Posterior vena cava (tissue), 2 donors: Measurements from ENCODE around the gene RFPL2. TPM values are rescaled to one million over a fixed set of nuclear protein-coding genes. Genes with fewer than 3 reads are reported as not detected.
"Not testable (repeated sequence)": the region's sequence is repeated elsewhere in the genome, so short reads cannot be mapped to it uniquely, and the experiment has no call there.

Experiments
- DNase-seq: peaks from one replicate; pipeline ENCODE4 v3.0.0-alpha.2; 2020; ENCODE audit warnings: low spot score
- intact Hi-C, 2 donors: fragments of 100-400 bp; cut with DNase I; formaldehyde crosslinking; loops; one replicate each; pipeline versions ENCODE4 v1.14.1 to v1.14.2; 2022 to 2023
- total RNA-seq, 2 donors: library from RNA; stranded (reverse); fragmentation: NEBNext Ultra II Directional; extraction: Animal tissue kit (Norgen Biotek cat#: 25700); gene quantifications; one replicate each; pipeline ENCODE4 v1.2.1, GENCODE V29; 2021
- donor health status: DM: yes; HTN: yes; CAD: no.
- donor health status: DM: yes; HTN: yes; CAD: no.

Gene RFPL2
- total RNA-seq, 2 donors from 2014 or later, result not detected

DNA sequence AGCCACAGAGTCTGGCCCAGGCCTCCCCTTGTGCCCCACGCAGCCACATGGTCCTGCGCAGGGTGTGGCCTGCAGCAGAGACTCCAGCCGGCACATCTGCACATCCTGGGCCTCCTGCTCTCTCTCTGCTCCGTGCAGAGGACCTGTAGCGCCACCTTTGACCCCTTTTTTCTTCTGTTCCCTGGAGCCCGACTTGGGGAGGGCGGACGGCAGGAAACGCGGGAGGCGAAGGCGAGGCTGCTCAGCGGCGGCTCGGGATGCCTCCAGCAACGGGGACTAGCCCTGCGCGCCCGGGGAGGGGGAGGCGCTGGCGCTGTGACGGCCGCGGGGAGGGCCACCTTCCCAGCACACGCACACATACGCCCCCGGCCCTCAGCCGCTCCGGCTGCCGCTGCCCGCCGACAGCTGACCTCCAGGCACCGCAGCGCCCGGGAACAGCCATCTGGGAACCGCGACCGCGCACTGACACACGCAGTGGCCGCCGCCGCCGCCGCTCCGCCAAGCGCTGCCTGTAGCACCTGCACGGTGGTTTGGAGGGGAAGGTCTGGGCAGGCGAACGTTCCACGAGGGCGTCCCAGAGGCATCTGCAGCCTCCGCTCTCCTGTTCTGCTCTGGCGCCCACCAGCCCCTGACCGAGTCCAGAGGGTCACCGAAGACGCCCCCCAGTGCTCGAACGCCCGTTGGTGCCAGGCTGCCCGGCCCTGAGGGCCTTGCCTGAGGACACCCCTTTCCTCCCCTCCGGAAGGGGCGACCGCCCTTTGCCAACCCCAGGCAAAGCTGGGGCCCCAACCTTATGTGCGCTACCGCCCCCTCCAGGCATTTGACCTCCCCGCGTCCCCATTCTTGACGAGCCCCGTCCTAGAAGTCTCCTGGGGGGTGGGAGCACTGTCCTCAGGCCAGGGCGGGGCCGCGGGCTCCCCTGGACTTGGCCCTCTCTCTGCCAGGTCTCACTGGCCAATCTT, 28.9 kb downstream of the RFPL2 start:
- DNase-seq, result no peak
- intact Hi-C loops, result no loop called here

- intact Hi-C loops, result no loop called here
These were observed 29.8 kb downstream of the RFPL2 start for GRCh38 chr22:32175115-32175514.

DNA sequence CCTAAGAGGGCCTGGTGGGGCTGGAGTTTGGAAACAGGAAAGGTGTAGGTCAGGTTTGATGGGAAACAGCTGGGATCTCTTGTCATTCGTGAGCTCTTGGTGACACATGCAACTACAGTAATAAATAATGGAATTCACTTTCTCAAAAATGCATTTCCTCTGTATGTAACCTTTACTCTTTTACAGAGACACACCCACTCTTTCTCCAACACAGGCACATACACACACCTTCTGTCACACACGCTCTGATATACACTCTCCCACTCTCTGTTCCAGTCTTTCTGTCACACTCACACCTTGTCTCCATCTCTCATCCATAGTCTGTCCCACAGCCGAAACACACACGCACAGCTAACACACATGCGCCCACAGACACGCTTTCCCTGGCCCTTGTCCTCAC, 39.2 kb downstream of the RFPL2 start:
- no peak for DNase-seq
- intact Hi-C loops, result no loop called here

More at GRCh38 chr22:32175115-32175514, 29.8 kb downstream of the RFPL2 start:
- no peak for DNase-seq

GRCh38 chr22:32164075-32164860, 40.6 kb downstream of the RFPL2 start:
- DNase-seq, result no peak
- intact Hi-C loops, result no loop called here

DNA sequence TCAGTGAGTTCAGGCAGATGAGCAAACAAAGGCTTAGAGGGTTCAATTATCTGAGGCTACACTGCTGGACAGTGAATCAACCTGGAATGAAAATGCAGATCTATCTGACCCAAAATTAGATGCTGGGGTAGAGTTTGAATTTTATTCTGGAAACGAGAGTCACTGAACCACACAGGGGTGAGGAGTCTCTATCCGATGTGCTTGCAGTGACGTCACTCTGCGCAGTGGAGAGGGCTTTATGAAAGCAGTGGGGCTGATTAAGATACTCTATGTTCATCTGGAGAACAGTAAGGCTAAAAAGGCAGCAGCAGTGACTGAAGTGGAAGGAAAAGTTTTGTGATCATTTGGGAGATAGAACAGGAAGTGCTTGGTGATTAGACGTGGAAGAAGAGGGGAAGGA, 44.5 kb downstream of the RFPL2 start:
- DNase-seq, intact Hi-C loops: not testable (repeated sequence)

GRCh38 chr22:32158712-32159533, 46.0 kb downstream of the RFPL2 start, which contains the start of gene C22orf42:
C22orf42 (minus strand) TSS chr22:32159303; CDS start chr22:32159215, 88 bp downstream.
- no peak for DNase-seq
- intact Hi-C loops, result no loop called here

DNA sequence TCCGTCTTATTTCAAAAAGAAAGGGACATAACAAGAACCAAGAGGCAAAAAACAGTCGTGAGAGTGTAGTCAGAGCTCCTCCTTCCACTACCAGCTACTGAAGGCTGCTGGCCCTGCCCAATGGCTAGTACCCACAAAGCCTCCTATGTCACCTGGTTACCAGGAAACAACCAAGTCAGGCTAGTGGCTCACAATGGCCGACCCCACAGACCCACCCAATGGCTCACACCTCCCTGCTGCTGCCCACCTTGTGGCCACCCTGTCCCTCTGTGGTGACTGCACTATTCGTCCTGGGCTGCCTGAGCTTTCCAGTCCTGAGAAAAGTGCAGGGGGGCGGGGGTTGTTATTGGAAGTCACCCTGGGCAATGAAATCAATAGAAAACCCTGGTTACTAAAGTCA, 47.2 kb downstream of the RFPL2 start:
- intact Hi-C loops, result not testable (repeated sequence)

DNA sequence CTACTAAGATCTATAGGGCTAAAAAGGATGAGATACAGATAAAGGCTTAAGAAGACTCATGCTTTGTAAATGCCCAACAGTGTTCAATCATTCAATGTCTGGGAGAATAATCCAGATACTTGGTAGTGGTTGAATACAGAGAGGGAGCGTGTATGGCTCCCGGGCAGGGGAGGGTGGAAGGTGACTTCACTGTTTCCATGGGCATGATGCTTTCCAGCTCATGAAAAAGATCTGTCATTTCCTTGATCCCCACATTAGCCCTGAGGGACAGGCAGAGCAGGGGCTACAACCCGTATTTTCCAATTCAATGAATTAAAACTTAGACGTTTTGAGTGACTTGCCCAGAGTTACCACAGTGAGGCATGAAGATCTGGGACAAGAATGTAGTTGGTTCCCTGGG, 50.1 kb downstream of the RFPL2 start:
- intact Hi-C loops, DNase-seq: not testable (repeated sequence)

More for the DNA sequence above, 47.2 kb downstream of the RFPL2 start:
- not testable (repeated sequence) for DNase-seq

DNA sequence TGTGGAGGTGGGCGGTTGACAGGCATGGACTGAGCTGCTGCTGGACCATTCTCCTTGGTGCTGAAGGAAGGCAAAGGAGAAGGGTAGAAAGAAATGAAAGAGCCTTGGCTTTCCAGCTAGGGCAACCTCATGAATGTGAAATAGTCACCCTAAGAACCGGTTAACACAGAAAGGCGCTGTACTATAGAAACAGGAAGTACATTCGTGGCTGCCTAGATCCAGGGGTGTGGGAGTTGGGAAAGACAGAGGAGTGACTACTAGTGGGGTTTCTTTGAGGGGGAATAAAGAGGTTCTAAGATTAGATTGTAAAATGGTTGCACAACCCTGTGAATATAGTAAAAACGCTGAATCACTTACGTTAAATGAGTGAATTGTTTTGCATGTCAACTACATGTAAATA, 53.2 kb downstream of the RFPL2 start:
- intact Hi-C loops, DNase-seq: not testable (repeated sequence)

DNA sequence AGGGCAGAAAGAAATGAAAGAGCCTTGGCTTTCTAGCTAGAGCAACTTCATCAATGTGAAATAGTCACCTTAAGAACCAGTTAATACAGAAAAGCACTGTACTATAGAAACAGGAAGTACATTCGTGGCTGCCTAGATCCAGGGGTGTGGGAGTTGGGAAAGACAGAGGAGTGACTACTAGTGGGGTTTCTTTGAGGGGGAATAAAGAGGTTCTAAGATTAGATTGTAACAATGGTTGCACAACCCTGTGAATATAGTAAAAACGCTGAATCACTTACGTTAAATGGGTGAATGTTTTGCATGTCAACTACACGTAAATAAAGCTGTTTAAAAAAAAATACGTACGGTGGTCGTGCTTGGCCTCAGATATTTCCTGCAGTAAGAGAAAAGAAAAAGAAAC, 54.2 kb downstream of the RFPL2 start:
- intact Hi-C loops, DNase-seq: not testable (repeated sequence)

DNA sequence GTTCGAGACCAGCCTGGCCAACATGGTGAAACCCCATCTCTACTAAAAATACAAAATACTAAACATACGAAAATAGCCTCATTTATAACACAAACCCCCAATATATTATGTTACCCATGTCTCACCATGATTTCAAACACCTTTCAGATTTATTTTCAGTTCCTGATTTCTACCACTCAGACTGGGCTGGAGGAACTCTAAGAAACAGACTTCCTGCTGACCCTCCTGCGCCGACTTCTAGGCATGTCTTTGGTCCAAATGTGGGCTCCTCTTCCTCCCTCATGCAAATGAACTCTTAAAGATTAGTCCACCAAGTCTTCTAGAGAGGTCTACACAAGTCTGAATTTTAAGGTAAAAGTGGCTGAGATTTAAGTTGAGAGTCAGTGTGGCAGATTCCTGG, 56.5 kb downstream of the RFPL2 start:
- DNase-seq, intact Hi-C loops: not testable (repeated sequence)

DNA sequence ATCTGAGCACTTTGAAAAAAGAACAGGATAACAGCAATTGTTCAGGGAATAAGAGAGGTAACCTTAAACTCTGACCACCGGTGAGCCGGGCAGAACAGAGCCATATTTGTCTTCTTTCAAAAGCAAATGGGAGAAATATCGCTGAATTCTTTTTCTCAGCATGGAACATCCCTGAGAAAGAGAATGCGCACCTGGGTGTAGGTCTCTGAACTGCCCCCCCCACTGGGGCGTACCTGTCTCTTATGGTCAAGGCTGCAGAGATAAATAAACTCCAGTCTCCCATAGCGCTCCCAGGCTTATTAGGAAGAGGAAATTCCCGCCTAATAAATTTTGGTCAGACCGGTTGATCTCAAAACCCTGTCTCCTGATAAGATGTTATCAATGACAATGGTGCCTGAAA, 57.7 kb downstream of the RFPL2 start:
- intact Hi-C loops, DNase-seq: not testable (repeated sequence)

GRCh38 chr22:32144496-32145274, 60.2 kb downstream of the RFPL2 start:
- no peak for DNase-seq
- intact Hi-C loops, result no loop called here

DNA sequence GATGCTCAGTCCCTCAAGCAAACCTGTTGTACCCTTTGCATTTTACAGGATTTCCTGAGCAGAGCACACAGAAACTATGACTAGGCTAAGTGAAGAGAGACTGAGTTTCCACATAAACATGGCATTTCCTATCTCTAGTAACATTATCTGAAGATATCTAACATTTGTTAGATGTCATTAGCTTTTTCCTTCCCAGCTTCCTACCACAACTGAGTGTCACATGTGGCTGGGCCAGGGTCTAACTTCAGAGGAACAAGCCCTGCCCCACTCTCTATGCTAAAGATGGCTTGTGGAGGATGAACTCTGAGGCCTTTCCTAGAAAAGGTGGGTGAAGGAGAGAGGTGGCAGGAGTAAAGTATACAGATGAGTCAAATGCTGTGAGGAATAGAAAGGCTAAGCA, 62.3 kb downstream of the RFPL2 start:
- DNase-seq, result no peak
- intact Hi-C loops, result no loop called here

DNA sequence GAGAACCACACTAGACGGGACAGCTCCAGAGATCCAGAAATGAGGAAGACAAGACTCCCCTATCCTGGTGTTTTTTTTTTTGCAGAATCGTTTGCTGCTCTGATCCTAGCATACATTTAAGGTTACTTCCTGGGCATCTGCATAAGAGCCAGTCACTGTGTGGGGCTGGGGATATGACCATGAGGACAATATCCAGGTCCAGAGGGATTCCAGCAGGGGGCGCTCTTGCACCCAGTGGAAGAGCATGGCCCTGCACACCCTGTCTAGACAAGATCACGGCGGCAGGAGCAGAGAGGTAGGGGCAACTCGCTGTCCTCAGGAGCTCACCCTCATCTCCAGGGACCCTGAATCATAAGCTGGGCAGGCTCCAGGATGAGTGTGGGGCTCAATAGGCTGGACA, 64.2 kb downstream of the RFPL2 start:
- intact Hi-C loops, DNase-seq: not testable (repeated sequence)
